A673 (cell line): Measurements from ENCODE around the gene N4BP2L1. TPM values are rescaled to one million over a fixed set of nuclear protein-coding genes. Genes with fewer than 3 reads are reported as not detected.

ENCODE experiments used
- BruUV-seq: library from RNA; stranded (reverse); fragments of 400-500 nt; replicated peaks from 2 replicates; lab custom pipeline; 2021; lab: Mats Ljungman, UMichigan
- CTCF ChIA-PET: fragments of 300-600 bp; sonication (Branson Sonifier 250); formaldehyde crosslinking; loops from one replicate; lab custom pipeline; 2022; ENCODE audit warnings: antibody characterized with exemption; lab: Charles Lee
- POLR2A ChIA-PET: fragments of 300-600 bp; sonication (Branson Sonifier 250); formaldehyde crosslinking; loops from one replicate; lab custom pipeline; 2022; ENCODE audit warnings: antibody characterized with exemption; ENCODE audit not compliant: low non-redundant PET; lab: Charles Lee
- DNase-seq: peaks from one replicate; pipeline ENCODE4 v3.0.0-alpha.2; 2015; ENCODE audit warnings: low spot score
- H3K27ac ChIP-seq: fragments of 200-600 bp; sonication (generic); 2 replicates; pipeline ENCODE4 v1.5.1; 2016; ENCODE audit warnings: mixed run types, low read depth, mild to moderate bottlenecking, mixed read lengths, antibody characterized with exemption, low read length; ENCODE audit not compliant: poor library complexity, severe bottlenecking
- H3K27me3 ChIP-seq: fragments of 200-600 bp; sonication (generic); replicated peaks from 2 replicates; pipeline ENCODE4 v1.6.1; 2017; ENCODE audit warnings: mixed run types, low read depth, mild to moderate bottlenecking, mixed read lengths, antibody characterized with exemption, low read length; ENCODE audit not compliant: insufficient read depth, poor library complexity
- H3K36me3 ChIP-seq: fragments of 200-600 bp; sonication (generic); 2 replicates; pipeline ENCODE4 v1.6.1; 2016; ENCODE audit warnings: mixed run types, mild to moderate bottlenecking, mixed read lengths, antibody characterized with exemption, low read length; ENCODE audit not compliant: insufficient read depth, poor library complexity, severe bottlenecking
- H3K4me1 ChIP-seq: fragments of 200-600 bp; sonication (generic); 2 replicates; pipeline ENCODE4 v1.6.1; 2017; ENCODE audit warnings: mixed run types, mild to moderate bottlenecking, mixed read lengths, antibody characterized with exemption, low read length; ENCODE audit not compliant: insufficient read depth, poor library complexity, severe bottlenecking
- H3K4me3 ChIP-seq: fragments of 200-600 bp; sonication (generic); 2 replicates; pipeline ENCODE4 v1.5.1; 2016; ENCODE audit warnings: low read depth, mixed run types, mild to moderate bottlenecking, mixed read lengths, low read length; ENCODE audit not compliant: poor library complexity, severe bottlenecking
- H3K9me3 ChIP-seq: fragments of 200-600 bp; sonication (generic); 2 replicates; pipeline ENCODE4 v1.6.1; 2016; ENCODE audit warnings: mixed run types, low read depth, mild to moderate bottlenecking, mixed read lengths, antibody characterized with exemption, low read length; ENCODE audit not compliant: poor library complexity, severe bottlenecking
- EZH2 ChIP-seq: fragments of 200-600 bp; sonication (generic); IDR thresholded peaks from 2 replicates; pipeline ENCODE4 v1.6.1; 2017; ENCODE audit warnings: borderline replicate concordance, low read depth, mild to moderate bottlenecking, mixed read lengths, antibody characterized with exemption, low read length; ENCODE audit not compliant: poor library complexity, severe bottlenecking
- intact Hi-C: fragments of 100-400 bp; cut with micrococcal nuclease; formaldehyde crosslinking; loops from one replicate; pipeline ENCODE4 v1.10.0; 2022; ENCODE audit not compliant: unreplicated experiment
- total RNA-seq: library from RNA; stranded (reverse); gene quantifications from 2 replicates; pipeline ENCODE4 v1.2.3, GENCODE V29; 2021
- TF ChIP-seq, protein P1 (sequence below): fragments of 300-800, 200-600 bp; sonication (generic); conservative IDR thresholded peaks from 2 replicates; pipeline ENCODE4 v1.5.1; 2017; ENCODE audit warnings: low read depth, mild to moderate bottlenecking, antibody characterized with exemption, low read length, moderate library complexity, mixed read lengths

The N4BP2L1 gene
- total RNA-seq, 1 experiment from 2014 or later, result 0.49 TPM

DNA sequence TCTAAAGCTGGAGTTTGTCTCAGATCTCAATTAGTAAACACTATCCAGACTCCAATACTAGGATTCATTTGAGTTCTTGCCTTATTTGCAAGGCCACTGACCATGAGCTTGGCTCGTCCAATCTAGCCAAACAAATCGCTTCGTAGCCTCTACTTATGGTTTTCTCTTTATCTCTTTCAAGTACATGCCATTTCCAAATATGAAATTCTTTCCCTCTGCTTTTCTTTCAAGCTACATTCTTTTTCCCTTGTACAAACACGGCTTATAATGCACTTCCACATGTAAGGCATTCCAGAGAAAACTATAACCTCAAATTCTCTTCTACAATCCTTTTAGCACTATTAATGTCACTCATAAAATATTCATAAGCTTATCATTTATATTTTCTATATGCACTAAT is 10.9 kb upstream of the N4BP2L1 start:
- H3K4me1 ChIP-seq, result no peaks in the 10 kb centered on the region
- H3K27me3 ChIP-seq, result no peaks in the 10 kb centered on the region
- TF ChIP-seq, protein P1, sequence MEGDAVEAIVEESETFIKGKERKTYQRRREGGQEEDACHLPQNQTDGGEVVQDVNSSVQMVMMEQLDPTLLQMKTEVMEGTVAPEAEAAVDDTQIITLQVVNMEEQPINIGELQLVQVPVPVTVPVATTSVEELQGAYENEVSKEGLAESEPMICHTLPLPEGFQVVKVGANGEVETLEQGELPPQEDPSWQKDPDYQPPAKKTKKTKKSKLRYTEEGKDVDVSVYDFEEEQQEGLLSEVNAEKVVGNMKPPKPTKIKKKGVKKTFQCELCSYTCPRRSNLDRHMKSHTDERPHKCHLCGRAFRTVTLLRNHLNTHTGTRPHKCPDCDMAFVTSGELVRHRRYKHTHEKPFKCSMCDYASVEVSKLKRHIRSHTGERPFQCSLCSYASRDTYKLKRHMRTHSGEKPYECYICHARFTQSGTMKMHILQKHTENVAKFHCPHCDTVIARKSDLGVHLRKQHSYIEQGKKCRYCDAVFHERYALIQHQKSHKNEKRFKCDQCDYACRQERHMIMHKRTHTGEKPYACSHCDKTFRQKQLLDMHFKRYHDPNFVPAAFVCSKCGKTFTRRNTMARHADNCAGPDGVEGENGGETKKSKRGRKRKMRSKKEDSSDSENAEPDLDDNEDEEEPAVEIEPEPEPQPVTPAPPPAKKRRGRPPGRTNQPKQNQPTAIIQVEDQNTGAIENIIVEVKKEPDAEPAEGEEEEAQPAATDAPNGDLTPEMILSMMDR, result no peak
- no peak for TF ChIP-seq EZH2
- H3K4me3 ChIP-seq, result no peak overlapping the region
- BruUV-seq, result no TSS peak
- no peak overlapping the region for H3K27ac ChIP-seq
- intact Hi-C loops, result no loop called here
- CTCF ChIA-PET, result no interaction called here
- H3K36me3 ChIP-seq, result no peaks in the 10 kb centered on the region
- H3K9me3 ChIP-seq, result no peaks in the 10 kb centered on the region
- POLR2A ChIA-PET, result no interaction called here
- DNase-seq, result no peak

DNA sequence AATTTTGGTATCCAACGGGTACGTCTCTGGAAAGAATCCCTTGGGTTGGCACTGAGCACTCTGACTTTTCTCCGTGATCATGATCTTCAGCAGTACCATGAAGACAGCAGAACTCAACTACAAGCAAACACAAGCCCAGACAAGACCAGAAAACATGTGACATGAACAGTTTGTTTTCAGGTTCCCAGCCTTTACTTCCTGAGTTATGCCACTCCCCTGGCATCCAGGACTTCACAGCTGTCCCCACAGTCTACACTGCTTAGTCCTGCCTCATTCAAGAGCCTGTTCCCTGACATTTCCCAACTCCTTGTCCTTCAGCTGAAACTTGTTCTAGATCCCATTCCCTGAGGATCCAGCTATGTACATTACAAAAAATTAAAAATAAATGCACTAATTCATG is 4.9 kb upstream of the N4BP2L1 start:
- no peak for DNase-seq
- Histone ChIP-seq H3K27me3 (no peaks in the 10 kb centered on the region), H3K27ac (no peak overlapping the region), H3K4me3 (no peak overlapping the region), H3K4me1 (no peaks in the 10 kb centered on the region), H3K9me3 (no peaks in the 10 kb centered on the region), H3K36me3 (no peaks in the 10 kb centered on the region)
- ChIA-PET POLR2A (no interaction called here), CTCF (no interaction called here)
- TF ChIP-seq, protein P1, result no peak
- no peak for TF ChIP-seq EZH2
- no TSS peak for BruUV-seq
- intact Hi-C loops, result no loop called here

DNA sequence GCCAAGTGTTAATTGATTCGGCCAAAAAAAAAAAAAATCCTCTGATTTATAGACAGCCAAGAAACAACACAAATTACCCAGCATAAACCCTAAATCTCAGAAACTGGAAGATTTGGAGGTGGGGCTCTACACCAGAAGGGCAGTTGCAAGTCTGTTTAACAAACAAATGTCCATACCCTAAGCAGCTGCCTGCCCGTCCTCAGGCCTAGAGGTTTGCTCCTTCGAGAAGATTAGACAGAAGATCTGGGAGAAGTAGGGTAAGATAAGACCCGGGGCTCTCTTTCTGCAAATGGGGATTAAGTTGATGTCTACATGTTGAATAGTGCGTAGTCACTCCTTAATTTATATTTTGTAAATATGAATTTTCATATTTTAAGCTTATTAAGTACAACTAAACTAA is 3.4 kb upstream of the N4BP2L1 start:
- TF ChIP-seq, protein P1, result no peak
- no peak for TF ChIP-seq EZH2
- Histone ChIP-seq H3K4me1 (peaks cover 5% of the 10 kb centered on the region), H3K9me3 (no peaks in the 10 kb centered on the region), H3K4me3 (no peak overlapping the region), H3K27ac (no peak overlapping the region), H3K27me3 (no peaks in the 10 kb centered on the region), H3K36me3 (no peaks in the 10 kb centered on the region)
- BruUV-seq, result no TSS peak
- intact Hi-C loops, result no loop called here
- no peak for DNase-seq
- ChIA-PET POLR2A (no interaction called here), CTCF (no interaction called here)
